Muscle layer of colon (tissue), 2 donors: ENCODE data around the gene KIF18B.

Source experiments
- H3K27ac ChIP-seq: one replicate; pipeline ENCODE4 v1.7.0; 2013; ENCODE audit warnings: low read depth, mild to moderate bottlenecking, low read length, moderate library complexity
- H3K27me3 ChIP-seq, 2 donors: one replicate each; pipeline ENCODE4 v1.7.0; 2013; ENCODE audit warnings: low read length in 2 of 2, mild to moderate bottlenecking in 2 of 2; ENCODE audit not compliant: insufficient read depth in 2 of 2, control insufficient read depth in 1 of 2
- H3K36me3 ChIP-seq: one replicate; pipeline ENCODE4 v1.7.0; 2013; ENCODE audit warnings: mild to moderate bottlenecking, low read length; ENCODE audit not compliant: insufficient read depth
- H3K4me1 ChIP-seq: one replicate; pipeline ENCODE4 v1.7.0; 2013; ENCODE audit warnings: mild to moderate bottlenecking, low read length; ENCODE audit not compliant: insufficient read depth
- H3K4me3 ChIP-seq, 2 donors: one replicate each; pipeline ENCODE4 v1.7.0; 2013; ENCODE audit warnings: low read length in 2 of 2, low read depth in 1 of 2, mild to moderate bottlenecking in 1 of 2, moderate library complexity in 1 of 2
- H3K9ac ChIP-seq: one replicate; pipeline ENCODE4 v1.7.0; 2013; ENCODE audit warnings: low read length
- H3K9me3 ChIP-seq: one replicate; pipeline ENCODE4 v1.7.0; 2013; ENCODE audit warnings: mild to moderate bottlenecking, low read length
- donor health status: abdominal sarcoma.
- donor health status: Adenocarcinoma of cecum.

KIF18B gene

DNA sequence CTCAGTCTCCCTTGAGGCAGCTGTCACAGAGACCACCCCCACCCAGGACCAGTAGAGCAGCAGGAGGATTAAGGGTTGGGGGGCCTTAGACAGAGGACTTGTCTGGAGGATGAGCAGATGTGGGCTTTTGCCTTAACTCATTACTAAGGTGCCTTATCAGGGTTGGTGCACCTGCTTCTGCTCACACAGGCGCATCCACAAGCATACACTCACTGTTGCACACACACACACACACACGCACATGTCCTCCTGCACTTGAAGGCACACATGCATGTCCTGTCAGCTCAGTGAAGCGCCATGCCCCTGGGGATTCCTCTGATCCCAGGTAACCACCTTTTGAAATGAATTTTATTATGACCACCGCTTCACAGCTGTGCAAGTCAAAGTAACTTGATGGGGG lies 33.4 kb downstream of the KIF18B start:
- Histone ChIP-seq H3K27me3 (peaks cover 0 to 13% of the 10 kb centered on the region in 2 donors), H3K9me3 (no peaks in the 10 kb centered on the region), H3K4me3 (no peak overlapping the region), H3K27ac (no peak overlapping the region), H3K9ac (no peak overlapping the region), H3K36me3 (no peaks in the 10 kb centered on the region), H3K4me1 (peaks cover 14% of the 10 kb centered on the region)

GRCh38 chr17:44913676-44914075 lies 33.9 kb downstream of the KIF18B start:
- Histone ChIP-seq H3K27me3 (peaks cover 0 to 13% of the 10 kb centered on the region in 2 donors), H3K4me1 (peaks cover 14% of the 10 kb centered on the region), H3K9me3 (no peaks in the 10 kb centered on the region), H3K27ac (no peak overlapping the region), H3K36me3 (no peaks in the 10 kb centered on the region), H3K9ac (no peak overlapping the region), H3K4me3 (no peak overlapping the region)

DNA sequence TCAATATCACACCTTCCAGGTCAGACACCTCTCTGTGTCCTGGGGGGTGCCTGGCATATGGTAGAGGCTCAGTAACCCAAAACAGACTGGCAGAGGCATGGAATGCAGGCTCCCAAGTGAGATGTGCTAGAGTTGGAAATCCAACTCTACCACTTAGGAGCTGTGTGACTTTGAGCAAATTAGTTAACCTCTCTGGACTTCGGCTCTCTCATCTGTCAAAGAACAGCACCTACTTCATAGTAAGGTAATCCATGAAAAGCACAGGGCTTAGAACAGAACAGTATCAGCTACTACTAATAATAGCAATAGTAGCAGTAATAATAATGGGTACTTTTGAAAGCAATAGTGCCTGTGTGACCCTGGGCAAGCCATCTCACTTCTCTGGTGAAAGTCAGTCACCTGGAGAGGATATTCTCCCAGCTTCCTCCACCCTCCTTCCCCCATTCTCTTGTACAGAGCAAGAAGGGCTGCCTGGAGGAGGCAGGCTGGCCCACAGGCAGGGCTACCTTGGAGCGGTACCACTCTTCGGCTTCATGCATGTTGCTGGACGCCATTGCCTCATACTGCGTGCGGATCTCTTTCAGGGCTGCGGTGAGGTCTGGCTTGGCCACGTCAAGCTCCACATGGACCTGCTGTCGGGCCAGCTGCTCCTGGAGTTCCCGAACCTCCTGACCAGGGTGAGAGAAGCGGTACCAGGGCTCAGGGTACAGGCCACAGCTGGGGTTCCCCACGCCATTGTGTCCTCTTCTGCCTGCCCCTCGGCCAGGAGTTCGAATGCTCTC lies 34.6 kb downstream of the KIF18B start:
- Histone ChIP-seq H3K36me3 (no peaks in the 10 kb centered on the region), H3K9me3 (no peaks in the 10 kb centered on the region), H3K9ac (no peak overlapping the region), H3K27me3 (peaks cover 0 to 13% of the 10 kb centered on the region in 2 donors), H3K4me1 (peaks cover 14% of the 10 kb centered on the region), H3K4me3 (no peak overlapping the region), H3K27ac (no peak overlapping the region)

- Histone ChIP-seq H3K4me1 (peaks cover 5% of the 10 kb centered on the region), H3K27ac (no peak overlapping the region), H3K4me3 (peak overlapping the region in 1 of 2 donors; percentile 21), H3K9ac (no peak overlapping the region), H3K36me3 (no peaks in the 10 kb centered on the region), H3K9me3 (no peaks in the 10 kb centered on the region), H3K27me3 (peaks cover 0 to 13% of the 10 kb centered on the region in 2 donors)
Measured at GRCh38 chr17:44911133-44912001, 36.2 kb downstream of the KIF18B start.

GRCh38 chr17:44910231-44911106 lies 37.1 kb downstream of the KIF18B start:
- Histone ChIP-seq H3K27ac (peak overlapping the region; percentile 34), H3K4me1 (no peaks in the 10 kb centered on the region), H3K9me3 (no peaks in the 10 kb centered on the region), H3K9ac (no peak overlapping the region), H3K4me3 (no peak overlapping the region), H3K36me3 (no peaks in the 10 kb centered on the region), H3K27me3 (peaks cover 0 to 13% of the 10 kb centered on the region in 2 donors)

- no peak overlapping the region for H3K4me3 ChIP-seq
- peaks cover 0 to 13% of the 10 kb centered on the region in 2 donors for H3K27me3 ChIP-seq
- no peaks in the 10 kb centered on the region for H3K4me1 ChIP-seq
- H3K27ac ChIP-seq, result peak overlapping the region; percentile 58
- no peaks in the 10 kb centered on the region for H3K9me3 ChIP-seq
- no peak overlapping the region for H3K9ac ChIP-seq
- H3K36me3 ChIP-seq, result no peaks in the 10 kb centered on the region
Measured at GRCh38 chr17:44909681-44910144, 37.9 kb downstream of the KIF18B start.

- H3K4me3 ChIP-seq, result no peak overlapping the region
- no peaks in the 10 kb centered on the region for H3K36me3 ChIP-seq
- H3K9me3 ChIP-seq, result no peaks in the 10 kb centered on the region
- H3K27me3 ChIP-seq, result peaks cover 0 to 13% of the 10 kb centered on the region in 2 donors
- H3K4me1 ChIP-seq, result no peaks in the 10 kb centered on the region
- H3K9ac ChIP-seq, result no peak overlapping the region
- no peak overlapping the region for H3K27ac ChIP-seq
Measured at GRCh38 chr17:44908761-44909326, 38.7 kb downstream of the KIF18B start.

GRCh38 chr17:44907729-44908470 lies 39.7 kb downstream of the KIF18B start:
- H3K4me3 ChIP-seq, result no peak overlapping the region
- no peaks in the 10 kb centered on the region for H3K36me3 ChIP-seq
- H3K9ac ChIP-seq, result no peak overlapping the region
- peaks cover 0 to 8% of the 10 kb centered on the region in 2 donors for H3K27me3 ChIP-seq
- H3K4me1 ChIP-seq, result no peaks in the 10 kb centered on the region
- H3K9me3 ChIP-seq, result no peaks in the 10 kb centered on the region
- no peak overlapping the region for H3K27ac ChIP-seq

GRCh38 chr17:44906763-44907728 lies 40.5 kb downstream of the KIF18B start:
- Histone ChIP-seq H3K9me3 (no peaks in the 10 kb centered on the region), H3K4me1 (no peaks in the 10 kb centered on the region), H3K27ac (no peak overlapping the region), H3K4me3 (no peak overlapping the region), H3K9ac (no peak overlapping the region), H3K36me3 (no peaks in the 10 kb centered on the region), H3K27me3 (peaks cover 0 to 8% of the 10 kb centered on the region in 2 donors)
